Subcutaneous abdominal adipose tissue (tissue), 5 donors: ENCODE measurements around the gene TLR1.
"Not testable (repeated sequence)": the region's sequence is repeated elsewhere in the genome, so short reads cannot be mapped to it uniquely, and the experiment has no call there.

Experiments
- H3K27ac ChIP-seq: one replicate; pipeline ENCODE4 v1.7.0; 2013; ENCODE audit warnings: low read depth, mild to moderate bottlenecking, inconsistent platforms, low read length, moderate library complexity
- H3K27me3 ChIP-seq, 5 donors: one replicate each; pipeline ENCODE4 v1.7.0; 2013; ENCODE audit warnings: low read length in 5 of 5, inconsistent platforms in 1 of 5; ENCODE audit not compliant: control insufficient read depth in 5 of 5, insufficient read depth in 4 of 5
- H3K36me3 ChIP-seq, 5 donors: one replicate each; pipeline ENCODE4 v1.7.0; 2013; ENCODE audit warnings: low read length in 5 of 5; ENCODE audit not compliant: control insufficient read depth in 5 of 5, insufficient read depth in 5 of 5
- H3K4me1 ChIP-seq, 5 donors: one replicate each; pipeline ENCODE4 v1.7.0; 2013; ENCODE audit warnings: low read length in 5 of 5, mild to moderate bottlenecking in 3 of 5, moderate library complexity in 1 of 5; ENCODE audit not compliant: control insufficient read depth in 5 of 5, insufficient read depth in 5 of 5
- H3K4me3 ChIP-seq, 5 donors: one replicate each; pipeline ENCODE4 v1.7.0; 2013; ENCODE audit warnings: low read length in 5 of 5, low read depth in 1 of 5
- H3K9ac ChIP-seq, 5 donors: one replicate each; pipeline ENCODE4 v1.7.0; 2013; ENCODE audit warnings: low read length in 5 of 5, mild to moderate bottlenecking in 4 of 5, moderate library complexity in 3 of 5
- H3K9me3 ChIP-seq, 5 donors: one replicate each; pipeline ENCODE4 v1.7.0; 2013; ENCODE audit warnings: low read length in 5 of 5; ENCODE audit not compliant: control insufficient read depth in 5 of 5
- donor health status: healthy.
- donor health status: healthy.
- donor health status: healthy.
- donor health status: healthy.
- donor health status: healthy.

The TLR1 gene

DNA sequence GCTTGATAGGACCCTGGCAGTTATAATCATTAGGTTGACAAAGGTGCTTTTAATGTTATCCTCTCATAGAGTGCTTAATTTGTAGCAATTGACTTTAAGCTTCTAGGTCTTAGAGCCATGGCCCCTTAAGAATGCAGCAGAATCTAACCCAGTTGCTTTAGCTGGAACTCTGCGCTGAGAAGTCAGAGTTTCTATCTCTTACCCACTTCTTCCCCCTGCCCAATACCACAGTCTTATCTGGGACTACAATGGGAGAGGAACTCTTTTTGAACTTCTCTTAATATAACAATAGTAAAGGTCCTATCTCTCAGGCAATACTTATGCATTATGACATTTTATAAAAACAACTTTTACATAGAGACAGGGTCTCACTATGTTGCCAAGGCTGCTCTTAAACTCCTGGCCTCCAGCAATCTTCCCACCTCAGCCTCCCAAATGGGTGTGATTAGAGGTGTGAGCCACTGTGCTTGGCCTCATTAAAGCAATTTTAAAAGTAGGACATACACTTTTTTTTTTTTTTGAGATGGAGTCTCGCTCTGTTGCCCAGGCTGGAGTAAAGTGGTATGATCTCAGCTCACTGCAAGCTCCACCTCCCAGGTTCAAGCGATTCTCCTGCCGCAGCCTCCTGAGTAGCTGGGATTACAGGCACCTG is 23.6 kb downstream of the TLR1 start:
- H3K9me3 ChIP-seq, result no peaks in the 10 kb centered on the region
- H3K36me3 ChIP-seq, result no peaks in the 10 kb centered on the region
- H3K4me1 ChIP-seq, result peaks cover 0 to 4% (median 0%) of the 10 kb centered on the region in 5 donors
- H3K9ac ChIP-seq, result no peak overlapping the region
- H3K27ac ChIP-seq, result no peak overlapping the region
- H3K27me3 ChIP-seq, result no peaks in the 10 kb centered on the region
- H3K4me3 ChIP-seq, result no peak overlapping the region

DNA sequence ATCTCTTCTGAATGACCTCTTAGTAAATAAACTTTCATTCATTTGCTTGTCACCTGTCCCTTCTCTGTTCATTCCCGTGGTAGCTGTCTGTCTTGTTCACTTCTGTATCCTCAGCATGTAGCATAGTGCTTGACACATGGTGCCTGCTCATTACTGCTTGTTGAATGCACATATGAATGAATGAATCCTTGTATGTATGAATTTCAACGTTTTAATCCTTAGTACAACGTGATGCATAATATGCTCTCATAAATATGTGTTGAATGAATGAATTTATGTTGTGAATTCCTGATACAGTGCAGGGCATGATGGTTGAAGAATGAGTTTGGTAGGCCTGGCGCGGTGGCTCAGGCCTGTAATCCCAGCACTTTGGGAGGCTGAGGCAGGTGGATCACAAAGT is 24.8 kb downstream of the TLR1 start:
- Histone ChIP-seq H3K4me1 (peaks cover 0 to 6% (median 3%) of the 10 kb centered on the region in 5 donors), H3K9ac (no peak overlapping the region), H3K27ac (no peak overlapping the region), H3K36me3 (no peaks in the 10 kb centered on the region), H3K27me3 (no peaks in the 10 kb centered on the region), H3K4me3 (no peak overlapping the region), H3K9me3 (no peaks in the 10 kb centered on the region)

DNA sequence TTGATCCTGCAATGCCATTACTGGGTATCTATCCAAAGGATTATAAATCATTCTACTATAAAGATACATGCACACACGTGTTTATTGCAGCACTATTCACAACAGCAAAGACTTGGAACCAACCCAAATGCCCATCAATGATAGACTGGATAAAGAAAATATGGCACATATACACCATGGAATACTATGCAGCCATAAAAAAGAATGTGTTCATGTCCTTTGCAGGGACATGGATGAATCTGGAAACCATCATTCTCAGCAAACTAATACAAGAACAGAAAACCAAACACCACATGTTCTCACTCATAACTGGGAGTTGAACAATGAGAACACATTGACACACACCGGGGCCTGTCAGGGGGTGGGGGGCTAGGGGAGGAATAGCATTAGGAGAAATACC is 26.7 kb downstream of the TLR1 start:
- not testable (repeated sequence) for H3K27ac ChIP-seq, H3K9ac ChIP-seq, H3K4me3 ChIP-seq, H3K36me3 ChIP-seq, H3K9me3 ChIP-seq, H3K27me3 ChIP-seq
- H3K4me1 ChIP-seq, result peaks cover 0 to 15% (median 4%) of the 10 kb centered on the region in 5 donors

DNA sequence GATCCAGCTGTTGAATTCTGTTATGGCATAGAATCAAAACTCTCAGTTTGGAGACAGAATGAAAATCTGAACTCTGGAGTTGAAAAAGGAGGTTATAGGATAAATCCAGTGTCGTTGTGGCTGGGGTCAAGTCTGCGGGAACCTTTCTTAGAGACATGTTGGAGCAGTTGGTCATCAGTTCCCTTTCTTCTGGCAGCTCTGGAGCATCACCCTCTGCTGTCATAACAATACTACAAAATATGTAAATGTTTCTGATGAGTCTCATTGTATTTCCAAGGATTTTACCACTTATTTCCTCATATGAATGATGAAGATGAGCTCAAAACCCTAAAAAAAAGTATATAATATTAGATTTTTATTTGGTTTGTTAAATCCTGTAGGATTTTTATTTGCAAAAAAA is 29.3 kb downstream of the TLR1 start:
- no peaks in the 10 kb centered on the region for H3K36me3 ChIP-seq

DNA sequence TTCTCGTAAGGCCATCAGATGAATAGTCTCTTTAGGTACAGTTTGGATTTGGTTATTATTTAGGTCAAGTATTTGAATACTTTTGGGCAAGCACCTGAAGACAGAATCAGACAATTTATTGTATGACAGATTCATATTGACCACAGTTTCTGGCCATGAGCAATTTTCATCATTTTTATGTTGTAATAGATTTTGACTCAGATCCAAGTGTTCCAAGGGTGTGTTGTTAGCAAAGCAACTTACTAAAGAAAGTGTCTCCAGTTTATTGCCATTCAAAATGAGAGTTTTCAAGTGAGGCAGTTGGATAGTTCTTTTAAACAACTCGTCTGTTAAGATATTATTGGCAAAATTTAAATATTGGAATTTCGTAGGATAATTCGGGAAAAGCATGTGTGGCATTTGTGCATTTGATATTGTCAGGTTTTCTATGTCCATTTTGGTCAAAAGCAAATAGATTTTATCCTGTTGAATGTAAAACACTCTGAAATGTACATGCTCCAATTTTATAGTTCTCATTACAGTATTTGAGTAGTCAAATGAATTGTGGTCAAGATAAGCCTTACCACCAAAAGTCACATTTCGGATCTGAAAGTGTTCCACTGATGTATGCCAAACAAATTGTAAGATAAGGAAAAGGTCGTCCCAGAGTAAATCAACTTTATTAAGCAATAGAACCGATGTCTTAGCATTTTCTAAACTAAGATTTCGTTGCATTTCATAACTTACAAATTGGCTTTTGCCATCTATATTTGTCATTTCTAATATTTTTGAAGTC is 30.2 kb downstream of the TLR1 start:
- no peaks in the 10 kb centered on the region for H3K9me3 ChIP-seq
- H3K36me3 ChIP-seq, result no peaks in the 10 kb centered on the region
- no peak overlapping the region for H3K4me3 ChIP-seq
- no peaks in the 10 kb centered on the region for H3K27me3 ChIP-seq
- peak overlapping the region; percentile 42 for H3K27ac ChIP-seq
- H3K4me1 ChIP-seq, result peaks cover 0 to 20% (median 5%) of the 10 kb centered on the region in 5 donors
- H3K9ac ChIP-seq, result no peak overlapping the region

More for the DNA sequence above, 29.3 kb downstream of the TLR1 start:
- no peak overlapping the region for H3K27ac ChIP-seq
- H3K9me3 ChIP-seq, result no peaks in the 10 kb centered on the region
- H3K27me3 ChIP-seq, result no peaks in the 10 kb centered on the region
- H3K4me1 ChIP-seq, result peaks cover 0 to 15% (median 0%) of the 10 kb centered on the region in 5 donors
- no peak overlapping the region for H3K9ac ChIP-seq
- no peak overlapping the region for H3K4me3 ChIP-seq

DNA sequence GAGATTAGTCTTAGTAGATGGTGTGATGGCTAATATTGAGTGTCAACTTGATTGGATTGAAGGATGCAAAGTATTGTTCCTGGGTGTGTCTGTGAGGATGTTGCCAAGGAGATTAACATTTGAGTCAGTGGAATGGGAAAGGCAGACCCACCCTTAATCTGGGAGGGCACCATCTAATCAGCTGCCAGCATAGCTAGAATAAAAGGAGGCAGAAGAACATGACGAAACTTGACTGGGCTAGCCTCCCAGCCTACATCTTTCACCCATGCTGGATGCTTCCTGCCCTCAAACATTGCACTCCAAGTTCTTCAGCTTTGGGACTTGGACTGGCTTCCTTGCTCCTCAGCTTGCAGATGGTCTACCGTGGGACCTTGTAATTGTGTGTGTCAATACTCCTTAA is 34.3 kb downstream of the TLR1 start:
- H3K36me3 ChIP-seq, H3K4me3 ChIP-seq, H3K27me3 ChIP-seq, H3K9ac ChIP-seq, H3K9me3 ChIP-seq: not testable (repeated sequence)
- H3K27ac ChIP-seq, result peak overlapping the region; percentile 37
- H3K4me1 ChIP-seq, result peaks cover 0 to 37% (median 17%) of the 10 kb centered on the region in 5 donors

DNA sequence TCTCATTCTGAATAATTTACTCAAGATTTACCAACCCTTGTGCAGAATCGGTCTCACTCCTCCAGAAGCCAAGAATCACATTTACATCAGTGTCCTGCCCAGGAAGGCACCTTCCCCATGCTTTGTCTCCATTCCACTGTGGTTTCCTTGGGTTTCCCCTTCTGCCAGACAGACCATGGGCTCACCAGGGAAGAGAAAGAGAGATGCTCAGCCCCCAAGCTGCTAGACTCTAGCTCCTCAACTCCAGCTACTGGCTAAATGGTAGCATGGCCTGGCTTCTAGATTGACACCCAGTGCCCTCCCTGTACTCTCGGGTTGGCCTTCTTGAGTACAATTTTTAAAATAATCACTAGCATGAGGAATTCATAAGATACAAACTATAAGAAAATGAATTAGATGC is 34.7 kb downstream of the TLR1 start:
- H3K36me3 ChIP-seq, result no peaks in the 10 kb centered on the region
- no peak overlapping the region for H3K9ac ChIP-seq
- peak overlapping the region; percentile 37 for H3K27ac ChIP-seq
- H3K4me3 ChIP-seq, result no peak overlapping the region
- H3K4me1 ChIP-seq, result peaks cover 0 to 35% (median 17%) of the 10 kb centered on the region in 5 donors
- no peaks in the 10 kb centered on the region for H3K27me3 ChIP-seq
- H3K9me3 ChIP-seq, result no peaks in the 10 kb centered on the region

DNA sequence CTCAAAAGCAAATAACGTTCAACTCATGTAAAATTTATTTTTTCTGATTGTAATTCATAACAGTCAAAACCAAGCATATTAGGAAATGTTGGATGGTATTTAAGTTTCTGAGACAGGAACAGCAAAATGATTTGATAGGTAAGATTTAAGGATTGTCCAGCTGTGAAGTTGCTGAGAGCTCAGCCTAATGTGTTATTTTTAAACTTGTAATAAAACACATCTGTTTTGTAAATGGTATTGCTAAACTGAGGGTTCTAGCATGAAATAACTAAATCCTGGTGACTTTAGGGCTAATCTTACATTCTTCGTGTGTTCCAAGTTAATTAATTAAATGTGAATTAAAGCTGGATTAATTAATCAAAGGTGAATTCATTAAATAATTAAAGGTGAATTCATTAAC is 35.1 kb downstream of the TLR1 start:
- no peak overlapping the region for H3K4me3 ChIP-seq
- no peaks in the 10 kb centered on the region for H3K9me3 ChIP-seq
- H3K4me1 ChIP-seq, result peaks cover 0 to 34% (median 19%) of the 10 kb centered on the region in 5 donors
- no peaks in the 10 kb centered on the region for H3K36me3 ChIP-seq
- H3K27me3 ChIP-seq, result no peaks in the 10 kb centered on the region
- peak overlapping the region; percentile 37 for H3K27ac ChIP-seq
- H3K9ac ChIP-seq, result peak overlapping the region in 1 of 5 donors; percentile 13

DNA sequence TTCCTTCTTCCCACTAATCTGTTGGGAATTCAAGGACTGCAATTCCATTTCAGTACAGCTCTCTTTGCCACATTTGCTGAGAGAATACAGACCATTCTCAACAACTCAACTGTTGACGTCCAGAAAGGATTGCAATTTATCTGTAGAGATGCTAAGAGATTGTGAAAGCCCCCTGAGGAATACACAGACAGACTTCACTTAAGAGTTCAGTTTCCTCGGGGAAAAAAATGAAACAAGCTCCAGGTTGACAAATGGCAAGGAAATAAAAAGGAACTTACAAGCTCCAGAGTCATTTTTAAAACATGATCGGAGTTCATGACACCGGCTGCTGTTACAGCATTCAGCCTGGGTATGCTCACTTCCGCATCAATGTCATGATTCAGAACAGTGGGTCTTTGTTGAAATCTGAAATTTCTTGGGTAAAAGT is 35.6 kb downstream of the TLR1 start:
- no peaks in the 10 kb centered on the region for H3K9me3 ChIP-seq
- H3K4me3 ChIP-seq, result no peak overlapping the region
- H3K27me3 ChIP-seq, result no peaks in the 10 kb centered on the region
- H3K27ac ChIP-seq, result peak overlapping the region; percentile 37
- H3K9ac ChIP-seq, result no peak overlapping the region
- no peaks in the 10 kb centered on the region for H3K36me3 ChIP-seq
- peaks cover 0 to 32% (median 23%) of the 10 kb centered on the region in 5 donors for H3K4me1 ChIP-seq

DNA sequence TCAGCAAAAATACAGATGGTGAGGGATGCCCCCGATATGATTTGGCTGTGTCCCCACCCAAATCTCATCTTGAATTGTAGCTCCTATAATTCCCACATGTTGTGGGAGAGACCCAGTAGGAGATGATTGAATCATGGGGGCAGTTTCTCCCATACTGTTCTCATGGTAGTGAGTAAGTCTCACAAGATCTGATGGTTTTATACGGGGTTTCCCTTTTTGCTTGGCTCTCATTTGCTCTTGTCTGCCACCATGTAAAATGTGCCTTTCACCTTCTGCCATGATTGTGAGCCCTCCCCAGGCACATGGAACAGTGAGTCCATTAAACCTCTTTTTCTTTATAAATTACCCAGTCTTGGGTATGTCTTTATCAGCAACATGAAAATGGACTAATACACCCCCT is 37.7 kb downstream of the TLR1 start:
- not testable (repeated sequence) for H3K9me3 ChIP-seq, H3K4me3 ChIP-seq, H3K36me3 ChIP-seq, H3K9ac ChIP-seq, H3K27ac ChIP-seq, H3K27me3 ChIP-seq
- H3K4me1 ChIP-seq, result peaks cover 0 to 33% (median 27%) of the 10 kb centered on the region in 5 donors
